Activated T-cell treated with anti-CD3 and anti-CD28 coated beads, Interleukin-2, amount 50 U/mL, for 1 hour (primary cell): ENCODE data around the gene SCN1B.

Source experiments
- DNase-seq: peaks from one replicate; pipeline ENCODE4 v3.0.0-alpha.2; 2020

SCN1B gene

GRCh38 chr19:35076657-35077056 lies 46.4 kb downstream of the SCN1B start:
- no peak for DNase-seq

- no peak for DNase-seq
Observed at GRCh38 chr19:35077411-35078223, 47.3 kb downstream of the SCN1B start.

DNA sequence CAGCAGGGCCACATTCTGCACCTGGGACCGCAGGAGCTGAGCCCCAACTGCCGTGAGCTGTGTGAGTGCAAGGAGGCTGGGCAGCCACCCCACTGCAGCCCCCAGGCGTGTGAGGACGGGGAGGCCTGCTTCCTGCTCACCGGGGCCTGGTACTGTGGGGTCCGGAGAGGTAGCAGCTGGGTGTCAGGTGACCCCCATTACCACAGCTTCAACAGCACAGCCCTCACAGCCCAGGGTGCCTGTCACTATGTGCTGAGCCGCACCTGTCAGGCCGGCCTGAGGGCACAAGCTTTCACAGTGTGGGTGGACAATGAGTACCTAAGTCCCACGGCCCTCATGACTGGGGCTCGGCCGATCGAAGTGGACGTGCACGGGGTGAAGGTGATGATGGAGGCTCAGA lies 49.6 kb downstream of the SCN1B start:
- DNase-seq: no peak

DNA sequence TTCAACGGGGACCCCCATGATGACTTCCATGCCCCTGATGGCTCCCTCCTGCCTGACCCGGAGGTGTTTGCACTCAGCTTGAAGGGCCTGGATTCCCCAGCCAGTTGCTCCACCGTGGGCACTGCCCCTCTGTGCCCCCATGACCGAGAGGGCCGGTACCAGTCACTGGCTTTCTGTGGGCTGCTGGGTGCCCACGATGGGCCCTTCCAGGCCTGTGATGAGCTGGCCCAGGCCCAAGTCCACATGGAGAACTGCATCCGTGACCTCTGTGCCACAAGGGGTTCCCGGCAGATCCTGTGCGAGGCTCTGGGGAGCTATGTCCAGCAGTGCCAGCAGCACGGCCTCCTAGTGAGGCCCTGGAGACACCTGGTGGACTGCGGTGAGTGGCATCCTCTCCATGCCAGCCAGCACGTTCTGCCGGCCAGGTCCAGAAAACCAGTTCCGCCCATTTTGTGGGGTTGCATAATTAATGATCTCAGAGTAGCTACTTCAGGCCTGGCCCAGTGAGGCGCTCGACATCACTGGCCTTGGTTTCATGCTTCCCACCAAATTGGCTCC lies 50.4 kb downstream of the SCN1B start:
- DNase-seq: no peak

DNA sequence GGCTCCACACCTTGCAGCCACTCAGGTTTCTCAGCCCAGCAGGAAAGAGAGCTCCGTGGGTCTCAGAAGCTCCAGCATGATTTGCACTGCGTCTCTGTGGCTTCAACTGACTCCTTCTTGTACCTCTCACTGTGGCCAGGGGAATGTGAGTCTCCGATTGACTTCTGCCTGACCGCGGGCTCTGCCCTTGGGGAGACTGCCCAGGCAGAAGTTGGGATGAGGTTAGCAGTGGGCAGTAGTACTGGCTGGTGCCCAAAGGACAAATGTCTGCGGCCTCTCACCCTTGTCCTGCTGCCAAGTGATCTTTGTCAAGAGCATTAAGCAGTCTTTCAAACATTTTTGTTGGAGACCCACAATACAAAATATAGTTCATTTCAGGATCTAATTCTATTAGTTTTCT lies 50.9 kb downstream of the SCN1B start:
- DNase-seq: no peak

DNA sequence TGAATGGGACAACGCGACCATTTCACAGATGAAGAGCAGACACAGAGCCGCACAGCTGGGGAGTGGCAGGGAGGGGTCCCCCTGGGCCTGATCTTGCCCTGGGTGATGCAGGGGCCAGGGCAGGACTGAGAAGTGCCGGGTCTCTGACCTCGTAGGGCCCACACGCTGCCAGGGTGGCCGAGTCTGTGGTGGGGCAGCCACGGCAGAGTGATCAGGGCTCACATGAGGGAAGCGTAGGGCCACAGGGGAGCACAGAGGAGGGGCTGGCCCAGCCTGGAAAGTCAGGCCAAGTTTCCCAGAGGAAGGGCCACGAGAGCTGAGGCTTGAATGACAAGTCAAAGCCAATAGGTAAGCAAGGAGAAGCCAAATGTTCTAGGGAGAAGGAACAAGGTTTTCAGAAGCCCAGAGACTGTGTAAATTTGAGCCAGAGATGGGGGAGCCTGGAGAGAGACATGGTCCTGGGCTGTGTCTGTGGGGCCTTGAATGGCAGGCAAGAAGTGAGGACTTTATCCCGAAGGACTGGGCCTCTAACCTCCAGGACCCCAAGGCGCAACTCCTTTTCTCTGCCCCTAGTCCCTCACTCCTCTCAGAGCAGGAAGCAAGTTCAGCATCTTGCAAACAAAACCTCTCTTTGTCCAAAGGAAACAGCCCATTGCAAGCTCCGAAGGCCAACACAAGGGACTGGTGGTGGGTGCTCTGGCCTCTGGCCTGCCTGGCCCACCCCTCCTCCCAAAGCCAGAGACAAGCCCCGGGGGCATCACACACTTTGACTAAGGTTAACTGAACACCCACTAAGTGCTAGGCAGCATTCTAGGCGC lies 53.6 kb downstream of the SCN1B start:
- no peak for DNase-seq

DNA sequence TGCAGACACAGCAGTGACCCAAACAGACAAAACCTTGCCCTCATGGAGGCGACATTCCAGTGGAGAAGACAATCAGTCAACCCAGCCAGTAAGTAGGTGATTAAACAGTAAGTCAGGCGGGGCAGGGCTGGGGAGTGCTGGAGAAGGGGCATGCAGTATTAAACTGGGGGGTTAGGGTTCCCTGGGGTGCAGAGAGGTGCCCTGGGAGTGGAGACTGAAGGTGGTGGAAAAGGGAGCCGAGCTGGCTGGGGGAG lies 54.2 kb downstream of the SCN1B start:
- no peak for DNase-seq

- no peak for DNase-seq
Observed at GRCh38 chr19:35085947-35086346, 55.7 kb downstream of the SCN1B start.

GRCh38 chr19:35086455-35086854 lies 56.2 kb downstream of the SCN1B start:
- no peak for DNase-seq

- no peak for DNase-seq
Observed at GRCh38 chr19:35087393-35087792, 57.1 kb downstream of the SCN1B start.

DNA sequence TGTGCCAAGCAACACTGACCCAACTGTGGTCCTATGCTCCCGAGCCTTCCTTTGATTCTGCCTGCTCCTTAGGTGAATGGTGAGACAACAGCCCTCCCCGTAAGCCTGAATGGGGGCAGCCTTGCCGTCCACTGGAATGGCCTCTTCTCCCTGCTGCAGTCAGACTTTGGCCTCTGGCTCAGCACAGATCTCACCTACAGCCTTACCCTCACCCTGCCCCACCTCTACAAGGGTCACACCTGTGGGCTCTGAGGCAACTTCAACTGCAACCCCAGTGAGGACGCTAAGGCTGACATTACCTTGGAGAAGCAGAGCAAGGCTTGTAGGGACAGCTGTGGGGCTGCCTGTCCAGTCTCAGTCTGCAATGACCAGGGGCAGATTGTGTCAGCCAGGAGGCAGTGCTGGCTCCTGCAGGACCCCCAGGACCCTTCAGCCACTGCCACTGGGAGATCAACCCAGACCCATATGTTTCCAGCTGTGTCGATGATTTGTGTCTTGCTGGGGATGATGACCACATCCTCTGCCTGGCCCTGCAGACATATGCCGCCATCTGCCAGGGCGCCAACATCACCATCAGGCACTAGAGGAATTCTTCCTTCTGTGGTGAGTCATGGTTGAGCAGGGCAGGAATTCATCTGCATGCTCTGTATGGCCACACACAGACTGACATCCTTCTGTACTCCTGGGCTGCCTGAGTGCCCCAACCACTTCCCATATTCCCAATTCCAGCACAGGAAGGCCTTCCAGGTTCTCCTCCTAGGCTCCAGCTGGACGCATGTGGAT lies 58.1 kb downstream of the SCN1B start:
- DNase-seq: no peak

GRCh38 chr19:35089554-35089953 lies 59.3 kb downstream of the SCN1B start:
- no peak for DNase-seq
